Left lung (tissue), 10 donors: Measurements from ENCODE around the gene CAPS. TPM values are rescaled to one million over a fixed set of nuclear protein-coding genes. Genes with fewer than 3 reads are reported as not detected.

Experiments used
- ATAC-seq: fragments of 200-7000 bp; cut with Tn5 transposase; one replicate; pipeline ENCODE4 v1.9.1; 2020; ENCODE audit warnings: moderate library complexity
- DNase-seq, 4 donors: peaks; one replicate each; pipeline ENCODE4 v3.0.0-alpha.2; 2013 to 2020
- H3K27ac ChIP-seq, 2 donors: fragments of 200-600 bp; sonication (generic) in 1 of 2; one replicate each; pipeline versions ENCODE4 v1.5.0 to v1.8.0; 2020 to 2021
- H3K27me3 ChIP-seq, 2 donors: fragments of 200-600 bp; sonication (generic) in 1 of 2; one replicate each; pipeline versions ENCODE4 v1.5.0 to v1.8.0; 2020 to 2021
- H3K36me3 ChIP-seq, 2 donors: fragments of 200-600 bp; sonication (generic) in 1 of 2; one replicate each; pipeline versions ENCODE4 v1.5.0 to v1.8.0; 2020 to 2021
- H3K4me1 ChIP-seq, 2 donors: fragments of 200-600 bp; one replicate each; pipeline ENCODE4 v1.8.0; 2021
- H3K4me3 ChIP-seq, 2 donors: fragments of 200-600 bp; sonication (generic) in 1 of 2; one replicate each; pipeline versions ENCODE4 v1.5.0 to v1.8.0; 2020 to 2021; ENCODE audit warnings: mild to moderate bottlenecking in 1 of 2
- H3K9me3 ChIP-seq, 2 donors: fragments of 200-600 bp; sonication (generic) in 1 of 2; one replicate each; pipeline versions ENCODE4 v1.5.0 to v1.8.0; 2020 to 2021
- intact Hi-C, 2 donors: fragments of 100-400 bp; cut with DNase I; formaldehyde crosslinking; loops; one replicate each; pipeline versions ENCODE4 v1.11.2 to v1.14.2; 2022
- polyA plus RNA-seq, 6 donors: library from polyadenylated mRNA; unstranded; fragments of 120-200 nt; gene quantifications; one replicate each; pipeline ENCODE4 v1.2.1, GENCODE V29; 2013; ENCODE audit not compliant: insufficient read length in 6 of 6
- total RNA-seq, 2 donors: library from RNA; stranded (reverse); fragmentation: NEBNext Ultra II Directional; extraction: Animal tissue kit (Norgen Biotek cat#: 25700); gene quantifications; one replicate each; pipeline ENCODE4 v1.2.1, GENCODE V29; 2021
- TF ChIP-seq, protein P1 (sequence below), 2 donors: fragments of 200-600 bp; sonication (generic) in 1 of 2; IDR thresholded peaks; one replicate each; pipeline versions ENCODE4 v1.5.0 to v1.8.0; 2021; ENCODE audit warnings: antibody characterized with exemption in 2 of 2
- donor health status: DM: no; HTN: yes; CAD: no.
- donor health status: DM: no; HTN: no; CAD: no.

CAPS gene
- total and polyA plus RNA-seq, 8 donors = 8.8 to 44.9 (median 28.3) TPM

GRCh38 chr19:5895409-5895808 is 18.6 kb upstream of the CAPS start:
- intact Hi-C loops = no loop called here
- TF ChIP-seq, protein P1, sequence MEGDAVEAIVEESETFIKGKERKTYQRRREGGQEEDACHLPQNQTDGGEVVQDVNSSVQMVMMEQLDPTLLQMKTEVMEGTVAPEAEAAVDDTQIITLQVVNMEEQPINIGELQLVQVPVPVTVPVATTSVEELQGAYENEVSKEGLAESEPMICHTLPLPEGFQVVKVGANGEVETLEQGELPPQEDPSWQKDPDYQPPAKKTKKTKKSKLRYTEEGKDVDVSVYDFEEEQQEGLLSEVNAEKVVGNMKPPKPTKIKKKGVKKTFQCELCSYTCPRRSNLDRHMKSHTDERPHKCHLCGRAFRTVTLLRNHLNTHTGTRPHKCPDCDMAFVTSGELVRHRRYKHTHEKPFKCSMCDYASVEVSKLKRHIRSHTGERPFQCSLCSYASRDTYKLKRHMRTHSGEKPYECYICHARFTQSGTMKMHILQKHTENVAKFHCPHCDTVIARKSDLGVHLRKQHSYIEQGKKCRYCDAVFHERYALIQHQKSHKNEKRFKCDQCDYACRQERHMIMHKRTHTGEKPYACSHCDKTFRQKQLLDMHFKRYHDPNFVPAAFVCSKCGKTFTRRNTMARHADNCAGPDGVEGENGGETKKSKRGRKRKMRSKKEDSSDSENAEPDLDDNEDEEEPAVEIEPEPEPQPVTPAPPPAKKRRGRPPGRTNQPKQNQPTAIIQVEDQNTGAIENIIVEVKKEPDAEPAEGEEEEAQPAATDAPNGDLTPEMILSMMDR (IDR thresholded peaks at IDR 0.05) = no peak
- Histone ChIP-seq H3K27me3 (peaks cover 0 to 26% of the 10 kb centered on the region in 2 donors), H3K4me3 (no peak overlapping the region), H3K4me1 (peaks cover 0 to 5% of the 10 kb centered on the region in 2 donors), H3K36me3 (peaks cover 0 to 40% of the 10 kb centered on the region in 2 donors), H3K27ac (no peak overlapping the region), H3K9me3 (no peaks in the 10 kb centered on the region)
- no peak for DNase-seq
- ATAC-seq = no peak

GRCh38 chr19:5895890-5896289 is 18.2 kb upstream of the CAPS start:
- H3K4me1 ChIP-seq = peaks cover under 1 to 5% of the 10 kb centered on the region in 2 donors
- peaks cover 0 to 21% of the 10 kb centered on the region in 2 donors for H3K27me3 ChIP-seq
- intact Hi-C loops = no loop called here
- H3K9me3 ChIP-seq = no peaks in the 10 kb centered on the region
- no peak overlapping the region for H3K4me3 ChIP-seq
- H3K27ac ChIP-seq = no peak overlapping the region
- TF ChIP-seq, protein P1 (IDR thresholded peaks at IDR 0.05) = no peak
- no peak for ATAC-seq
- peaks cover 0 to 44% of the 10 kb centered on the region in 2 donors for H3K36me3 ChIP-seq
- peak in 1 of 4 donors; percentile 75 for DNase-seq

DNA sequence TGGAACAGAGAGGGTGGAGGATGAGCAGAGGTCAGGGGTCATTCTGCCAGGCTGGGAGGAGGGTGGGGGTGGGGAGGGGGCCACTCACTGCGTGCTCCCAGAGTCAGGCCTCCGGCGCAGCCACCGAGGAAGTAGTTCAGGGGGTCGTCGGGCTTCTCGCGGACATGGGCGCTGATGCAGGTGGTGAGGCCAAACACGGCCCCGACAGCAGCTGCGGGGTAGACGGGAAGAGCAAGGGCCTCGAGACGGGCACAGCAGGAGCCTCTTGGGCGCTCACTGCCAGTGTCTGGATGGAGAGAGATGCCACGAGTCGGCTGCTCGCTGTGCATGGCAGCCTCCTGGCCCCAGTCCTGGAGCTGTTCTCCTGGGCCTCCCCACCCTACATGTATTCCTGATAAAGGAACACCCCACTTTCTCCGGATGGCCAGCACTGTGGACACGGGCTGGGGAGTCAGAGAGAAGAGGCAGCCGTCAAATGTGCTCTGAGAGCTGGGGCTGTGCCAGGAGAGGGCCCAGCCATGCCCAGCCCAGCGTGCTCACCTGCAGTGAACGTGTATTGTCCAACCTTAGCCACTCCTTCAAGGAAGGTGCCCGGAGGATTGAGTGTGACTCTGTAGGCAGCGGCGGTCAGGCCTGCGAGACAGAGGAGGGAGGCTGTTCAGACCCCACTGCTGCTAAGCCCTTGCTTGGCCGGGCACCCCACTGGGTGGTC is 17.5 kb upstream of the CAPS start:
- TF ChIP-seq, protein P1 (IDR thresholded peaks at IDR 0.05) = no peak
- Histone ChIP-seq H3K27ac (no peak overlapping the region), H3K4me3 (no peak overlapping the region), H3K4me1 (peaks cover 5 to 7% of the 10 kb centered on the region in 2 donors), H3K9me3 (no peaks in the 10 kb centered on the region), H3K27me3 (peaks cover 0 to 15% of the 10 kb centered on the region in 2 donors), H3K36me3 (peaks cover 0 to 49% of the 10 kb centered on the region in 2 donors)
- intact Hi-C loops = no loop called here
- peak in 1 of 4 donors; percentile 72 for DNase-seq
- no peak for ATAC-seq

DNA sequence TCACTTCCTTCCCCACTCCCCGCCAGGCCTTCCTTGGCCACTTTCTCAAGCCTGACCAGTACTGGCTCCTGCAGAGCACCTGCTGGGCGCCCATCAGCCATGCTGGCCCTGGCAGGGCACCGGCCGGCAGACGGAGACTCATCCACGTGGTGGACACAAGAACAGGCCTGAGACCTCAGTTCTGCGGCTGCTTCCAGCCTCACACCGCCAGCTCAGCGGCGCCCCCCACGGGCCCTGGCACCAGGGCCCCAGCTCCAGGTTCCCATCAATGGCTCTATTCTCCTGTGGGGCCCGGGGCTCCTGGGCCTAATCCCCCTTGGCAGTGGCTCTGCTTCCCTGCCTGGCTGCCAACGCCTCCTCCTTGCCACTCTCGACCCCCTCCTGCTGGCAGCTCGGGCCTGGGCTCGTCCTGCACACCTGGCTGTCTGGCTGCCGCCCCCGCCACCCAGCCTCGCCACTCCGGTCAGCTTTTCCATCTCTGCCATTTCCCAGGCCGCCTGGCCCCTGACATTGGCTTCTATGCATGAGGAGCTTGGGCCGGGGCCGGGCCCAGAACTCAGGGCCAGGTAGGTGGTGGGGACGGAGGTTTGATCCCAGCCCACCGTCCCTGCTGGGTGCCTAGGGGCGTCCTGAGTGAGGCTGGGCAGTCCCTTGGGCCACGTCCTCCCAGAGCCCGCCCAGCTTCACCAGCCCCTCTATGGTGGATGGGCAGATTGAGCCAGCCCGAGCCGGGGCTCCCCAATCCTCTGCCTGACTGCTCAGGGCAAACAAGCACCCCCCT is 16.7 kb upstream of the CAPS start:
- H3K4me3 ChIP-seq = no peak overlapping the region
- H3K27me3 ChIP-seq = peaks cover 0 to 7% of the 10 kb centered on the region in 2 donors
- H3K36me3 ChIP-seq = peaks cover 0 to 49% of the 10 kb centered on the region in 2 donors
- H3K27ac ChIP-seq = no peak overlapping the region
- peak in 1 of 4 donors; percentile 76 for DNase-seq
- no peaks in the 10 kb centered on the region for H3K9me3 ChIP-seq
- no peak for ATAC-seq
- TF ChIP-seq, protein P1 (IDR thresholded peaks at IDR 0.05) = no peak
- peaks cover 1 to 14% of the 10 kb centered on the region in 2 donors for H3K4me1 ChIP-seq
- intact Hi-C loops = no loop called here
